Epithelial cell of prostate (primary cell): Measurements from ENCODE around the gene IQCK.

Experiments
- DNase-seq: peaks from one replicate; pipeline ENCODE4 v3.0.0-alpha.2; 2011; ENCODE audit warnings: low read depth, low spot score
- H3K27ac ChIP-seq: fragments of 450-650 bp; 2 replicates; pipeline ENCODE4 v1.5.1; 2017; ENCODE audit warnings: mild to moderate bottlenecking

Gene IQCK

DNA sequence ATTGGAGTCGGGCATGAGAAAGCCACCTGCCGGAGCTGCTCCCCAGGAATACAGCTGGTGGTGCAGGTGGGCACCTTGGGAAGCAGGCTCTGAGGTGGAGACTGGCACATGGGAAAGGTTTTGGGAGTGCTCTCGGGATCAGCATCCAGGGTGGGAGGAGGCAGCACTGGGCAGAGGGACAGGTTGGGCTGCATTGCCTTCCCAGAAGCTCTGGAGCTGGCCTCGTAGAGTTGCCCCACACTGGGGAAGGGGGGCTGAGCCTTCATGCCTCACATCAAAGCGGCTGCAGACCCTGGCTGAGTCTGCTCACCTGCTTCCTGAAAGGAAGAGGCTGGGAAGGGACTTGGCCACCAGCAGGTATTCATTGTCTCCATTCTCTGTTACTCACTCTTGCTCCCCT lies 180.1 kb downstream of the IQCK start:
- H3K27ac ChIP-seq: no peak overlapping the region
- no peak for DNase-seq

DNA sequence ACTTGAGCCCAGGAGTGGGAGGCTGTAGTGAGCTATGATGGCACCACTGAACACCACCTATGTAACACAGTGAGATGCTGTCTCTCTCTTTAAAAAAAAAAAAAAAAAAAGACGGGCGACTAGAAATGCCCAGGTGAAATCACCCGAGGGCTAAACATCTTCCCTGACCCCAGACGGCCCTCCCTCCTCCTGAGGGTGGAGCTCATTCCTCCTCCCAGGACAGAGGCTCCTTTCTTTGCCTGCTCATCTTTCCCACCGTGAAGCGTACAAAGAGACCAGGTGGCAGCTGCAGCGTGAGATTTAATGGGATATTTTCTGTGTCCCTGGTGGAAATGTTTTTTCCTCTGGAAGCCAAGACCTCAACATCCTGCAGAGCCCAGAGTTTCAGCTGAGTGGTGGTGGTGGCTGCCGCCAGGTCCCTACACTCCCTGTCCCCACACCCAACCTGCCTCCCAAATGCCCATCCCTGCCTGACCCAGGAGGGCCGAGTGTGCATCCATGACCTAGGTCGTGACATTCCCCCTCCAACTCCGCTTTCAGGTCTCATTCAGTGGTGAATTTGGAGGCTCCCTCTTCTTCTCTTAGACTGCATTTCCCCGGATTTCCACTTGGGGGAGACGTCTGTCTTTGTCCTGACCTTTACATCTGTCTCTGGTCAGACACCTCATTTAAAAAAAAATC lies 181.0 kb downstream of the IQCK start:
- no peak overlapping the region for H3K27ac ChIP-seq
- DNase-seq: no peak

DNA sequence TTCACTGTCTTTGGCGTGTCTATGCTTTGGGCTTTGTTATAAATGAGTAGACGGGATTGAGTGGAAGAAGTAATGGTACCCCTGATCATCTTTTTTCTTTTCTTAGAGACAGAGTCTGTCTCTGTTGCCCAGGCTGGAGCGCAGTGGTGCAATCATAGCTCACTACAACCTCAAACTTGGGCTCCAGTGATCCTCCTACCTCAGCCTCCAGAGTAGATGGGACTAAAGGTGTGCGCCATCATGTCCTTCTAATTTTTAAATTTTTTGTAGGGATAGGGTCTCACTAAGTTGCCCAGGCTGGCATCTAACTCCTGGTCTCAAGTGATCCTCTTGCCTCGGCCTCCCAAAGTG lies 181.5 kb downstream of the IQCK start:
- H3K27ac ChIP-seq: no peak overlapping the region
- no peak for DNase-seq

DNA sequence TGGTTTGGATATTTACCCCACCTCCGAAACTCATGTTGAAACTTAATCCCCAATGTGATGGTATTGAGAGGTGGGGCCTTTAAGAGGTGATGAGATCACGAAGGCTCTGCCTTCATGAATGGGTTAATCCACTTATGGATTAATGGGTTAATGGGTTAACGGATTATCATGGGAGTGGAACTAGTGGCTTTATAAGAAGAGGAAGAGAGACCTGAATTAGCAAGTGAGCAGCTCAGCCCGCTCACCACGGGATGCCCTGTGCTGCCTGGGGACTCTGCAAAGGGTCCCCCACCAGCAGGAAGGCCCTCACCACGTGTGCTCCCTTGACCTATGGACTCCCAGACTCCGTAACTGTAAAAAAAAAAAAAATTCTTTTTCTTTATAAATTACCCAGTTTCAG lies 183.1 kb downstream of the IQCK start:
- no peak for DNase-seq
- no peak overlapping the region for H3K27ac ChIP-seq

DNA sequence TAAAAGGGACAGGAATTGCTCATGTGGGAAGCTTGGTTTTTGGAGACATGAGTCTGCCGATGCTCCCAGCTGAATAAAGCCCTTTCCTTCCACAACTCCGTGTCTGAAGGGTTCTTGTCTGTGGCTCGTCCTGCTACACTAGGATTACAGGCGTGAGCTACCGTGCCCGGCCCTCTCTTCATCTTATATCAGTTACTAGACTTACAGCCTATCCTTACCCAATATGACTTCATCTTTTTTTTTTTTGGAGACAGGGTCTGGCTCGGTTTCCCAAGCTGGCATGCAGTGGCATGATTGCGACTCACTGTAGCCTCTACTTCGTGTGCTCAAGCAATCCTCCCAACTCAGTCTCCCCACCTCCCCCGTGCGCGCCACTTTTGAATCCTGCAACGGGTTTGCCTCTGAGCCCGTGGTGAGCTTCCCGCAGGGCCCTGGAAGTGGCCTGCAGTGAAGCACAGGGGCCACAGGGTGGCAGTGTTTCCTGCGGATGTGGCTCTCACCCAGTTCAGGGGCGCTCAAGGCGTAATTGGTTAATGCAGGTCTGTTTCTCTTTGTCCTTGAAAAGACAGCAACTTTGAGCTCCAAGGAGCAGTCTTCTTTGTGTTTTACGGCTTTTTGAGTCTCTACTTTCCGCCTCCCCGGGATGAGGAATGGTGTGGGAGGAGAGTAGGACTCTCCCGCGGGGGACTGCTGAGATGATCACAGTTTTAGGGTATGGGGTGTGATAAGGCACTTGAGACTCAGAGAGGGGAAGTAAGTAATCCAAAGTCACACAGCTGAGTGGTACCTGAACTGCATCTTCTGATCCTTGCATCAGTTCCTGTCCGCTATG lies 189.3 kb downstream of the IQCK start:
- H3K27ac ChIP-seq: no peak overlapping the region
- DNase-seq: no peak
